LNCAP (cell line): Measurements from ENCODE around the gene ARFGEF3.

Source experiments
- TF ChIP-seq, protein P1 (sequence below): fragments of 450-650 bp; IDR thresholded peaks from 2 replicates; pipeline ENCODE4 v1.5.1; 2017; ENCODE audit warnings: mild to moderate bottlenecking

Gene ARFGEF3

DNA sequence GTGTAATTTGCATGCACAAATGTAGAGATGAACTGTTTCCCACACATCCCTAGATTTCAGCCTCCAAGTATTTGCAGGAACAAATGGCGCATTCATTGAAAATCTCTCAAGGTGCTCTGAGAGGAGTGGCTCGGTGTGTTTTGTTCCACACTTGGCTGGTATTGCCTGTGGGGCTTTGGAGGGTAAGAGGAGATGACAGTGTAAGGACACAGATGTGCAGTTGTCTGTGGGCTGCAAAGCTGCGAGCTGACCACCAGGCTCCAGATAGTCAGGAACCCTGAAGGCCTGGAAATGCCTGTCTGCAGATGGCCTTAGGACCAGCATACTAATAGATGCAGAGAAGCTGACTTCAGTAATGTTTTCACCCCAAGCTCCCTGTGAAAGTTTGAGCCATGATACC, 114.2 kb downstream of the ARFGEF3 start:
- TF ChIP-seq, protein P1, sequence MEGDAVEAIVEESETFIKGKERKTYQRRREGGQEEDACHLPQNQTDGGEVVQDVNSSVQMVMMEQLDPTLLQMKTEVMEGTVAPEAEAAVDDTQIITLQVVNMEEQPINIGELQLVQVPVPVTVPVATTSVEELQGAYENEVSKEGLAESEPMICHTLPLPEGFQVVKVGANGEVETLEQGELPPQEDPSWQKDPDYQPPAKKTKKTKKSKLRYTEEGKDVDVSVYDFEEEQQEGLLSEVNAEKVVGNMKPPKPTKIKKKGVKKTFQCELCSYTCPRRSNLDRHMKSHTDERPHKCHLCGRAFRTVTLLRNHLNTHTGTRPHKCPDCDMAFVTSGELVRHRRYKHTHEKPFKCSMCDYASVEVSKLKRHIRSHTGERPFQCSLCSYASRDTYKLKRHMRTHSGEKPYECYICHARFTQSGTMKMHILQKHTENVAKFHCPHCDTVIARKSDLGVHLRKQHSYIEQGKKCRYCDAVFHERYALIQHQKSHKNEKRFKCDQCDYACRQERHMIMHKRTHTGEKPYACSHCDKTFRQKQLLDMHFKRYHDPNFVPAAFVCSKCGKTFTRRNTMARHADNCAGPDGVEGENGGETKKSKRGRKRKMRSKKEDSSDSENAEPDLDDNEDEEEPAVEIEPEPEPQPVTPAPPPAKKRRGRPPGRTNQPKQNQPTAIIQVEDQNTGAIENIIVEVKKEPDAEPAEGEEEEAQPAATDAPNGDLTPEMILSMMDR = no peak

DNA sequence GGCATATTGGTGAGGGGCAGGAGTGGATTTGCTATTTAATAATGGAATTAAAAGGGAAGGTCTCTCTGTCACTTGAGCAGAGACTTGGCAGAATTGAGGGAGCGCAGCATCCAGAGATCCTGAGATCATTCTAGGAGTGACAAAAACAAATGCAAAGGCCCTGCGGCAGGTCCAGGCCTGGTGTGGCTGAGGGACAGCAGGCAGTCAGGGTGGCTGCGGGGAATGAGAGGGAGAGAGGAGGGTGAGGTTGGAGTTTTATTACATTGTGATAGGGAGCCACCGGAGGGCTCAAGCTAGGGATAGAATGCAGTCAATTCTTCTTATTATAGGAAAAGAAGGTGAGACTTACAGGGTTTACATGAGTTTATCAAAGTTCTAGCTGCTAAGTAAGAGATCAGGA, 116.1 kb downstream of the ARFGEF3 start:
- TF ChIP-seq, protein P1 = no peak

DNA sequence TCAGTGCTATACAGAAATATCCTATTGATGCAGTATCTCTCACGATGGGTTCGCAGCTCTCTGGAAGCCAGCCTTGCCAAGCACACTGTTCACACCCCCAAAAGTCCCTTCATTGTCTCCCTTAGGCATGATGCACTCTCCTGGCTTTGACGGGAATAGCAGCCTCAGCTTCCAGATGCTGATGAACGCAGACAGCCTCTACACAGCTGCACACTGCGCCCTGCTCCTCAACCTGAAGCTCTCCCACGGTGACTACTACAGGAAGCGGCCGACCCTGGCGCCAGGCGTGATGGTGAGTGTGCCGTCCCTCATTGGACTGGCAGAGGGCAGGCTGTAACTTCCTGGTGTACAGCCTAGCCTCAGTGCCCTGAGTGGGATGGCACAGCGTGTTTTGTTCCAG, 116.6 kb downstream of the ARFGEF3 start:
- TF ChIP-seq, protein P1 = peak; percentile 28; the same call in 1 of the 2 replicates

DNA sequence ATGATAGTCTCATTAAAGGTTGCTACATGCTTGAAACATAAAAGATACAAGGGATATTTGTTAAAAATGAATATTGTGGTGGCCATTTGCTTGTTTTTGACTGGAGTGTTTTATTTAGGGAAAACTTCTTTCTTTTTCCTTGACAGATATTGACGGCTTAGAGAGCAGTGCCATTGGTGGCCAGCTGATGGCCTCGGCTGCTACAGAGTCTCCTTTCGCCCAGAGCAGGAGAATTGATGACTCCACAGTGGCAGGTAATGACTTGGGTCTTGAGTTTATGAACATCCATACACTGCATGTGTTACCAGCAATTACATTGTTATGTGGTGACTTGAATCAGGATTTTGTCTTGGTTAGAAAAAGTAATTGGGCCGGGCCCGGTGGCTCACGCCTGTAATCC, 124.1 kb downstream of the ARFGEF3 start:
- TF ChIP-seq, protein P1 = no peak

DNA sequence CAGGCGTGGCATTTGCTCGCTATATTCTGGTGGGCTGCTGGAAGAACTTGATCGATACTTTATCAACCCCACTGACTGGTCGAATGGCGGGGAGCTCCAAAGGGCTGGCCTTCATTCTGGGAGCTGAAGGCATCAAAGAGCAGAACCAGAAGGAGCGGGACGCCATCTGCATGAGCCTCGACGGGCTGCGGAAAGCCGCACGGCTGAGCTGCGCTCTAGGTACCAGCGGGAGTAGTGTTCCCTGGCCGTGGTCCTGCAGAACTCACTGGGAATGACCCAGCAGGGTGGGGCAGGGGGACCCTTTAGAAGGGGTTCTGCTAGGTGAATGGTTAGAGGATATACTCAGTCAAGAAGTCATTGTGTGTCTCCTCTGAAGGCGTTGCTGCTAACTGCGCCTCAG, 125.0 kb downstream of the ARFGEF3 start:
- TF ChIP-seq, protein P1 = no peak

DNA sequence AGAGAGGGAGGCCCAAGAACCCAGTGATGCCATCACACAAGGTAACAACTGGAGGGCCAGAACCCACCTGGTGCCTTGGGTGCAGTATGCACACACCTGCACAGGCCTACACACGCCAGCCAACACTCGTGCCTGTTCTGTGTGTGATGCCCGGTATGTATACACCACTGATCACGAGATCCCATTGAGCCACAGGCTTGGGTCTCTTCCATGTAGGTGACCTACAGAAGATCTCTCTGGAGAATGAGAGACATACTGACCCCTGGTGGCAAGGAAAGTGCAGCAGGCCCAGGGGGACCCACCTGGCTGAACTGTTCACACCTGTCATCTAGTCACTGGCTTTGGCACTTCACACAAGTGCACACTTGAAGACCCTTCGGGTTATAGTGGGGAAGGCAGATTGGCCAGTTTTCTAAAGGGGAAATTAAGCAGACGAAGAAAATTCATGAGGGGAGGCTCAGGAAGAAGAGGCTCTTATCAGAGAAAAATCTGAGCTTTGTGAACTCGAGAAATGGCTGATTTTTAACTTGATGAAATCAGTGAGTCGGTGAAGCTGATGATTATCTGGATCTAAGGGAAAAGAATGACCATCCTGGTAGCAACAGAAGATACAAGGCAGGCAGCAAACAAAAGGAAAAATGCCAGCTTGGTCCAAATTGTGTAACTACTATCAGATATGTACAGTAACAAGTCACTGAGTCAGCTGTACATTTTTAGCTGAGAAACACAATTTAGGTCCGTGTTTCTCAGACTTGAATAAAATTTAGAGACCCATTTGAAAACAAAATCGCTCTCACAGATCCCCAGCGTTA, 125.6 kb downstream of the ARFGEF3 start:
- TF ChIP-seq, protein P1 = peak; percentile 90

DNA sequence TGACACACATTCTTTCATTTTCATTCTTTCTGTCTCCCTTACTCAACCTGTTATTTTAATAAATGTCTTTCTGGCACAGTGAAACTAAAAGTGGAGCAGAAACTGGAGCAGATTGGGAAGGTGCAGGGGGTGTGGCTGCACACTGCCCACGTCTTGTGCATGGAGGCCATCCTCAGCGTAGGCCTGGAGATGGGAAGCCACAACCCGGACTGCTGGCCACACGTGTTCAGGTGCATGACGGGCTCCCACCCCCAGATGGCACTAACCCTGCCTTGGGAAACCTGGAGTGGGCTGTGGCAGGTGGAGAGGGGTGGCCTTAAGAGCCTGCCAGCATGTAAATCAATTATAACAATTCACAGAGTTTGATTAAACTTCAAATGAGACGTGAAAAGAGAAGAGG, 128.0 kb downstream of the ARFGEF3 start:
- TF ChIP-seq, protein P1 = peak; percentile 16; the same call in 1 of the 2 replicates
